ENCODE measurements around the gene ATP6V1B1.

Gene ATP6V1B1

GRCh38 chr2:70935468-70936164 is at the start of gene ATP6V1B1:
TSS of gene ATP6V1B1 (plus strand) at chr2:70935900. CDS start at chr2:70935955, 55 bp downstream.
- H3K36me3 ChIP-seq (ENCODE audit: insufficient read depth, low read length), result no peaks in the 10 kb centered on the region
- H3K27ac ChIP-seq, result no peak within 1 kb of the TSS
- DNase-seq (ENCODE audit: low read depth, low spot score), result no peak

GRCh38 chr2:70886541-70886987 is 49.1 kb upstream of the ATP6V1B1 start:
- H3K4me3 ChIP-seq, result no peak overlapping the region
- no peaks in the 10 kb centered on the region for H3K36me3 ChIP-seq (ENCODE audit: insufficient read depth, low read length)
- DNase-seq (ENCODE audit: low read depth, low spot score), result no peak
- no peaks in the 10 kb centered on the region for H3K9me3 ChIP-seq (ENCODE audit: low read depth, low read length)
- H3K9ac ChIP-seq (ENCODE audit: insufficient read length), result no peak overlapping the region
- no peak overlapping the region for H3K27ac ChIP-seq
- TF ChIP-seq POLR2AphosphoS5 (IDR thresholded peaks at IDR 0.05; ENCODE audit: borderline replicate concordance, low read depth, low read length) (no peak), FOXP2 (optimal IDR thresholded peaks at IDR 0.05; ENCODE audit: control extremely low read depth, extremely low read length, insufficient read depth) (no peak), EZH2 (IDR thresholded peaks at IDR 0.05) (no peak)

More at GRCh38 chr2:70935468-70936164, at the start of gene ATP6V1B1:
- Histone ChIP-seq H3K9ac (ENCODE audit: insufficient read length) (no peak within 1 kb of the TSS), H3K4me3 (no peak within 1 kb of the TSS), H3K9me3 (ENCODE audit: low read depth, low read length) (no peaks in the 10 kb centered on the region)
- TF ChIP-seq POLR2AphosphoS5 (IDR thresholded peaks at IDR 0.05; ENCODE audit: borderline replicate concordance, low read depth, low read length), result no peak

GRCh38 chr2:70887208-70887549 is 48.5 kb upstream of the ATP6V1B1 start:
- no peak for TF ChIP-seq FOXP2 (optimal IDR thresholded peaks at IDR 0.05; ENCODE audit: control extremely low read depth, extremely low read length, insufficient read depth)
- TF ChIP-seq POLR2AphosphoS5 (IDR thresholded peaks at IDR 0.05; ENCODE audit: borderline replicate concordance, low read depth, low read length), result no peak
- TF ChIP-seq EZH2 (IDR thresholded peaks at IDR 0.05), result no peak
- H3K9ac ChIP-seq (ENCODE audit: insufficient read length), result no peak overlapping the region
- no peak overlapping the region for H3K27ac ChIP-seq
- no peak for DNase-seq (ENCODE audit: low read depth, low spot score)
- H3K36me3 ChIP-seq (ENCODE audit: insufficient read depth, low read length), result no peaks in the 10 kb centered on the region
- H3K4me3 ChIP-seq, result no peak overlapping the region
- H3K9me3 ChIP-seq (ENCODE audit: low read depth, low read length), result no peaks in the 10 kb centered on the region

DNA sequence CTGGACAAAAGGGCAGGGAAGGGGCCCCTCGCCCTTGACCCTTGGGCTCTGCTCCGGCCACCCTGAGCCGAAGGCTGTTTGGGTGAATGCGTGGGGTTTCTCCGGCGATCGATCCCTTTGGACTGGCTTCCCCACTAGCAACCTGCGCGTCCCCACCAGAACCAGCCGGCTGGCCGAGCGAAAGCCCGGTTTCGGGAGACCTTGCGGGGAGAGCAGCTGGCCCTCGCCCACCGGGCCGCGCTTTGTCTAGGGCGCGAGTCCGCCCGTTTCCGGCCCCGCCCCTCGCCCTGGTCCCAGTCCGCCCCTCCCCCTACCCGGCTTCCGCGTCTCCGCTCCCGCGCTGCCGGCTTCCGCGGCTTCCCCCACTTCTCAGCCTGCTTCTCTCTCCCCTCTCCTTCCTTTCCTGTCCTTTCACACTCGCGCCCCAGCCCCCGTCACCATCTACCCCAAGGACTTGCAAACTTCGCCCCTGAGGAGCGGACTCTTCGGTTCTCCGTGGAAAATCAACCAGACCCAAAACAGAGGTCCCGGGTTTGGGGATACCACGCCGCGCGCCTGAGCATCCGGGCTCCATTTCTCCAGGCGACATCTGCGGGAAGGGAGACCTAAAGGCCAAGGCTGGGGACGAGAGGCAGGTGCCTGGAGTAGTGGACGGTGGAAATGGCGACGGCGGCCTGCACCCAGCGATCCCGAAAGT is 48.0 kb upstream of the ATP6V1B1 start:
- Histone ChIP-seq H3K36me3 (ENCODE audit: insufficient read depth, low read length) (no peaks in the 10 kb centered on the region), H3K27ac (no peak overlapping the region), H3K9me3 (ENCODE audit: low read depth, low read length) (no peaks in the 10 kb centered on the region), H3K9ac (ENCODE audit: insufficient read length) (no peak overlapping the region), H3K4me3 (no peak overlapping the region)
- DNase-seq (ENCODE audit: low read depth, low spot score), result no peak
- no peak for TF ChIP-seq EZH2 (IDR thresholded peaks at IDR 0.05)
- no peak for TF ChIP-seq POLR2AphosphoS5 (IDR thresholded peaks at IDR 0.05; ENCODE audit: borderline replicate concordance, low read depth, low read length)
- TF ChIP-seq FOXP2 (optimal IDR thresholded peaks at IDR 0.05; ENCODE audit: control extremely low read depth, extremely low read length, insufficient read depth), result no peak

GRCh38 chr2:70888366-70888922 is 47.3 kb upstream of the ATP6V1B1 start:
- no peak overlapping the region for H3K9ac ChIP-seq (ENCODE audit: insufficient read length)
- DNase-seq (ENCODE audit: low read depth, low spot score), result no peak
- TF ChIP-seq EZH2 (IDR thresholded peaks at IDR 0.05) (no peak), POLR2AphosphoS5 (IDR thresholded peaks at IDR 0.05; ENCODE audit: borderline replicate concordance, low read depth, low read length) (no peak), FOXP2 (optimal IDR thresholded peaks at IDR 0.05; ENCODE audit: control extremely low read depth, extremely low read length, insufficient read depth) (no peak)
- H3K4me3 ChIP-seq, result no peak overlapping the region
- no peaks in the 10 kb centered on the region for H3K36me3 ChIP-seq (ENCODE audit: insufficient read depth, low read length)
- H3K27ac ChIP-seq, result no peak overlapping the region
- no peaks in the 10 kb centered on the region for H3K9me3 ChIP-seq (ENCODE audit: low read depth, low read length)

GRCh38 chr2:70888923-70889715 is 46.6 kb upstream of the ATP6V1B1 start:
- no peaks in the 10 kb centered on the region for H3K36me3 ChIP-seq (ENCODE audit: insufficient read depth, low read length)
- no peak overlapping the region for H3K4me3 ChIP-seq
- H3K27ac ChIP-seq, result no peak overlapping the region
- no peak for DNase-seq (ENCODE audit: low read depth, low spot score)
- H3K9me3 ChIP-seq (ENCODE audit: low read depth, low read length), result no peaks in the 10 kb centered on the region
- H3K9ac ChIP-seq (ENCODE audit: insufficient read length), result no peak overlapping the region
- no peak for TF ChIP-seq FOXP2 (optimal IDR thresholded peaks at IDR 0.05; ENCODE audit: control extremely low read depth, extremely low read length, insufficient read depth)
- no peak for TF ChIP-seq EZH2 (IDR thresholded peaks at IDR 0.05)
- TF ChIP-seq POLR2AphosphoS5 (IDR thresholded peaks at IDR 0.05; ENCODE audit: borderline replicate concordance, low read depth, low read length), result no peak

GRCh38 chr2:70889716-70890037 is 46.0 kb upstream of the ATP6V1B1 start:
- Histone ChIP-seq H3K9ac (ENCODE audit: insufficient read length) (no peak overlapping the region), H3K4me3 (no peak overlapping the region), H3K36me3 (ENCODE audit: insufficient read depth, low read length) (no peaks in the 10 kb centered on the region), H3K9me3 (ENCODE audit: low read depth, low read length) (no peaks in the 10 kb centered on the region), H3K27ac (no peak overlapping the region)
- no peak for DNase-seq (ENCODE audit: low read depth, low spot score)
- TF ChIP-seq EZH2 (IDR thresholded peaks at IDR 0.05) (no peak), FOXP2 (optimal IDR thresholded peaks at IDR 0.05; ENCODE audit: control extremely low read depth, extremely low read length, insufficient read depth) (no peak), POLR2AphosphoS5 (IDR thresholded peaks at IDR 0.05; ENCODE audit: borderline replicate concordance, low read depth, low read length) (no peak)

GRCh38 chr2:70890469-70891065 is 45.1 kb upstream of the ATP6V1B1 start:
- no peaks in the 10 kb centered on the region for H3K36me3 ChIP-seq (ENCODE audit: insufficient read depth, low read length)
- H3K9me3 ChIP-seq (ENCODE audit: low read depth, low read length), result no peaks in the 10 kb centered on the region
- H3K9ac ChIP-seq (ENCODE audit: insufficient read length), result no peak overlapping the region
- no peak overlapping the region for H3K4me3 ChIP-seq
- no peak overlapping the region for H3K27ac ChIP-seq
- TF ChIP-seq POLR2AphosphoS5 (IDR thresholded peaks at IDR 0.05; ENCODE audit: borderline replicate concordance, low read depth, low read length) (no peak), EZH2 (IDR thresholded peaks at IDR 0.05) (no peak), FOXP2 (optimal IDR thresholded peaks at IDR 0.05; ENCODE audit: control extremely low read depth, extremely low read length, insufficient read depth) (no peak)
- no peak for DNase-seq (ENCODE audit: low read depth, low spot score)
